GM23338 (cell line): ENCODE results near the gene FBXO24. TPM values are rescaled to one million over a fixed set of nuclear protein-coding genes. Genes with fewer than 3 reads are reported as not detected.
A peak's percentile ranks its signal among the peaks of the same experiment; 100 is the strongest.

ENCODE experiments used
- ATAC-seq: fragments of 200-7000 bp; cut with Tn5 transposase; 3 replicates; pipeline ENCODE4 v1.9.1; 2020
- DNase-seq: peaks from one replicate; pipeline ENCODE4 v3.0.0-alpha.2; 2015; ENCODE audit warnings: low spot score
- H2AFZ ChIP-seq: fragments of 200-600 bp; sonication (generic); 2 replicates; pipeline ENCODE4 v1.8.0; 2016; ENCODE audit warnings: antibody characterized with exemption, mild to moderate bottlenecking, moderate library complexity
- H3F3A ChIP-seq: fragments of 200-600 bp; sonication (generic); replicated peaks from 2 replicates; pipeline ENCODE4 v1.8.0; 2017; ENCODE audit warnings: antibody characterized with exemption, mixed run types, low read depth
- H3K27ac ChIP-seq: fragments of 200-600 bp; sonication (generic); 2 replicates; pipeline ENCODE4 v1.6.1; 2016; ENCODE audit warnings: low read depth
- H3K27me3 ChIP-seq: fragments of 200-600 bp; sonication (generic); 2 replicates; pipeline ENCODE4 v1.8.0; 2016; ENCODE audit warnings: mild to moderate bottlenecking, mixed run types, moderate library complexity; ENCODE audit not compliant: insufficient read depth
- H3K36me3 ChIP-seq: fragments of 200-600 bp; sonication (generic); 2 replicates; pipeline ENCODE4 v1.8.0; 2016; ENCODE audit warnings: mild to moderate bottlenecking; ENCODE audit not compliant: insufficient read depth
- H3K4me1 ChIP-seq: fragments of 200-600 bp; sonication (generic); 2 replicates; pipeline ENCODE4 v1.8.0; 2016; ENCODE audit warnings: mild to moderate bottlenecking, moderate library complexity; ENCODE audit not compliant: insufficient read depth
- H3K4me2 ChIP-seq: fragments of 200-600 bp; sonication (generic); 2 replicates; pipeline ENCODE4 v1.7.1; 2017; ENCODE audit warnings: mixed run types
- H3K4me3 ChIP-seq: fragments of 200-600 bp; sonication (generic); 2 replicates; pipeline ENCODE4 v1.6.1; 2016; ENCODE audit warnings: mixed run types
- H3K79me2 ChIP-seq: fragments of 200-600 bp; sonication (generic); replicated peaks from 2 replicates; pipeline ENCODE4 v1.8.0; 2017; ENCODE audit warnings: mild to moderate bottlenecking; ENCODE audit not compliant: insufficient read depth
- H3K9me2 ChIP-seq: fragments of 200-600 bp; sonication (generic); 2 replicates; pipeline ENCODE4 v1.8.0; 2017; ENCODE audit not compliant: insufficient read depth
- H4K20me1 ChIP-seq: fragments of 200-600 bp; sonication (generic); replicated peaks from 2 replicates; pipeline ENCODE4 v1.8.0; 2017; ENCODE audit warnings: mild to moderate bottlenecking; ENCODE audit not compliant: insufficient read depth
- H3K27ac Mint-ChIP-seq: 2 replicates; pipeline ENCODE4 v1.8.0; 2020; ENCODE audit warnings: inconsistent platforms, mild to moderate bottlenecking, moderate library complexity, mixed read lengths
- H3K27me3 Mint-ChIP-seq: 3 replicates; pipeline ENCODE4 v1.8.0; 2022; ENCODE audit warnings: low read depth, mild to moderate bottlenecking, moderate library complexity, mixed read lengths, inconsistent platforms; ENCODE audit not compliant: insufficient read depth, poor library complexity
- H3K36me3 Mint-ChIP-seq: 3 replicates; pipeline ENCODE4 v1.8.0; 2021; ENCODE audit warnings: low read depth, mild to moderate bottlenecking, inconsistent platforms, moderate library complexity, mixed read lengths
- H3K4me1 Mint-ChIP-seq: 3 replicates; pipeline ENCODE4 v1.8.0; 2020; ENCODE audit warnings: mild to moderate bottlenecking, inconsistent platforms, mixed read lengths
- H3K4me3 Mint-ChIP-seq: 3 replicates; pipeline ENCODE4 v1.8.0; 2021; ENCODE audit warnings: moderate library complexity, mild to moderate bottlenecking, inconsistent platforms, mixed read lengths
- H3K9me3 Mint-ChIP-seq: 3 replicates; pipeline ENCODE4 v1.8.0; 2020; ENCODE audit warnings: moderate library complexity, mild to moderate bottlenecking, inconsistent platforms, mixed read lengths
- CREB1 ChIP-seq: fragments of 250-450 bp; sonication (Bioruptor Pico); IDR thresholded peaks from 2 replicates; pipeline ENCODE4 v1.5.0; 2020; ENCODE audit warnings: low read depth, mild to moderate bottlenecking, moderate library complexity
- EZH2 ChIP-seq: fragments of 200-600 bp; sonication (generic); IDR thresholded peaks from one replicate; pipeline ENCODE4 v1.8.0; 2017; ENCODE audit warnings: antibody characterized with exemption, mild to moderate bottlenecking, low read depth; ENCODE audit not compliant: unreplicated experiment
- EZH2phosphoT487 ChIP-seq: fragments of 200-600 bp; sonication (generic); IDR thresholded peaks from one replicate; pipeline ENCODE4 v1.8.1; 2018; ENCODE audit warnings: antibody characterized with exemption; ENCODE audit not compliant: unreplicated experiment
- JUNB ChIP-seq: IDR thresholded peaks from one replicate; pipeline ENCODE4 v1.6.1; 2016; ENCODE audit warnings: antibody characterized with exemption; ENCODE audit not compliant: unreplicated experiment
- NANOG ChIP-seq: IDR thresholded peaks from 2 replicates; pipeline ENCODE4 v1.6.1; 2016; ENCODE audit warnings: antibody characterized with exemption, borderline replicate concordance
- REST ChIP-seq: IDR thresholded peaks from one replicate; pipeline ENCODE4 v1.6.1; 2018; ENCODE audit warnings: antibody characterized with exemption; ENCODE audit not compliant: unreplicated experiment
- STAT1 ChIP-seq: IDR thresholded peaks from one replicate; pipeline ENCODE4 v1.6.1; 2016; ENCODE audit warnings: antibody characterized with exemption; ENCODE audit not compliant: unreplicated experiment
- ZNF114 ChIP-seq: fragments of 250-450 bp; sonication (Bioruptor Pico); IDR thresholded peaks from 2 replicates; pipeline ENCODE4 v1.5.0; 2020; ENCODE audit warnings: mild to moderate bottlenecking, moderate library complexity
- ZNF331 ChIP-seq: fragments of 250-450 bp; sonication (Bioruptor Pico); IDR thresholded peaks from 2 replicates; pipeline ENCODE4 v1.5.0; 2020; ENCODE audit warnings: low read depth, mild to moderate bottlenecking, moderate library complexity
- ZNF462 ChIP-seq: fragments of 250-450 bp; sonication (Bioruptor Pico); IDR thresholded peaks from 2 replicates; pipeline ENCODE4 v1.5.0; 2020; ENCODE audit warnings: mild to moderate bottlenecking, moderate library complexity
- polyA plus RNA-seq: library from polyadenylated mRNA; unstranded; fragments of >200 nt; fragmentation: Nextera tagmentation; extraction: Ambion mirVana; gene quantifications from 2 replicates; pipeline ENCODE4 v1.2.1, GENCODE V29; 2016
- total RNA-seq: library from RNA; depleted of rRNA; stranded (reverse); fragments of >200 nt; shearing (Covaris generic); gene quantifications from 2 replicates; pipeline ENCODE4 v1.2.3, GENCODE V29; 2014

The FBXO24 gene
- total and polyA plus RNA-seq, 2 experiments from 2014 or later, result 2.1 to 2.4 TPM

- no peak for TF ChIP-seq REST
- no peak for TF ChIP-seq ZNF331
- TF ChIP-seq NANOG, result no peak
- TF ChIP-seq STAT1, result no peak
Observed at GRCh38 chr7:100539436-100540006, 46.6 kb upstream of the FBXO24 start (continued).

- Mint-ChIP-seq H3K36me3 (no peaks in the 10 kb centered on the region), H3K27ac (no peak overlapping the region), H3K27me3 (peaks cover 33% of the 10 kb centered on the region), H3K9me3 (no peaks in the 10 kb centered on the region; the same call in 2 of the 3 replicates), H3K4me3 (peak overlapping the region; percentile 73), H3K4me1 (peaks cover 46% of the 10 kb centered on the region)
- Histone ChIP-seq H4K20me1 (0 out of 2 replicates have a peak, but pooled peaks cover 2% of the 10 kb centered on the region), H3K36me3 (no peaks in the 10 kb centered on the region), H3K9me2 (no peaks in the 10 kb centered on the region), H3K4me1 (peaks cover 42% of the 10 kb centered on the region), H3K4me3 (peak overlapping the region; percentile 71), H3F3A (peaks cover 11% of the 10 kb centered on the region; the same call in 1 of the 2 replicates), H3K27ac (no peak overlapping the region), H2AFZ (no peak overlapping the region), H3K79me2 (peaks cover 9% of the 10 kb centered on the region), H3K27me3 (peaks cover 10% of the 10 kb centered on the region), H3K4me2 (peak overlapping the region; percentile 89)
- no peak for ATAC-seq
- DNase-seq, result no peak
- TF ChIP-seq EZH2phosphoT487, result no peak
- TF ChIP-seq ZNF462 (CRISPR knock-in tag), result no peak
- TF ChIP-seq EZH2, result no peak
- no peak for TF ChIP-seq JUNB
- no peak for TF ChIP-seq CREB1 (CRISPR knock-in tag)
- no peak for TF ChIP-seq STAT1
- TF ChIP-seq REST, result no peak
- TF ChIP-seq ZNF114 (CRISPR knock-in tag), result no peak
Observed at GRCh38 chr7:100540073-100540723, 45.9 kb upstream of the FBXO24 start.
